Measurements from ENCODE around the gene TMEM263. TPM values are rescaled to one million over a fixed set of nuclear protein-coding genes. Genes with fewer than 3 reads are reported as not detected.

The TMEM263 gene
- polyA plus RNA-seq (2011; rRNA removed) (35.9 and 45.6 TPM in 2 replicates), polyA plus RNA-seq (2017; fragmentation: RNase III; extraction: RNeasy Plus Mini Kit Qiagen cat#74134 plus additional on column Dnase treatment) (31.9 to 33.7 TPM (median 33.4 TPM) in 3 replicates), polyA minus RNA-seq (2011; rRNA and poly(A)+ RNA removed) (25.8 and 31.7 TPM in 2 replicates)
- polyA plus RNA-seq (2012; cell fraction: cytosol; rRNA removed): 7.7 and 10.6 TPM in 2 replicates
- polyA plus RNA-seq (2012; cell fraction: nucleus; rRNA removed): 5.6 and 5.9 TPM in 2 replicates

GRCh38 chr12:106955377-106956047 is at the start of gene TMEM263:
TSS of gene TMEM263 (plus strand) at chr12:106955907. CDS start at chr12:106967117, 11,210 bp downstream.
- ATAC-seq: peak; percentile 84 to 87
- no peak for FAIRE-seq
- Histone ChIP-seq H3K27ac (peak within 1 kb of the TSS; percentile 97 to 98), H3K4me3 (peak within 1 kb of the TSS; percentile 91), H3K9me3 (no peaks in the 10 kb centered on the region), H3K4me2 (peak within 1 kb of the TSS; percentile 90), H3K4me1 (peaks cover 29% of the 10 kb centered on the region; the same call in 2 of the 3 replicates)
- DNase-seq (ENCODE audit: low read depth in 1 of 2, low spot score in 1 of 2): peak; percentile 89 to 98
- POLR2A ChIA-PET: interaction anchor here (0.6 to 2.6 kb wide), 13 partner anchors 9 to 803 kb away, joined by 3 to 24 read pairs (median 4); partner anchors contain the start of genes CRY1, MTERF2 and POLR3B
- 2% methylated on average over 34 of the region's 88 CpGs for WGBS (ENCODE audit: missing lambda C conversion rate)
- CTCF ChIA-PET: interaction anchor here (0.6 to 1.6 kb wide), 9 partner anchors 8 to 177 kb away, joined by 3 to 6 read pairs (median 4); no protein-coding TSS in a partner anchor
- TF ChIP-seq ATOH8 (CRISPR knock-in tag; IDR thresholded peaks at IDR 0.05; ENCODE audit: low read depth) (0 out of 2 replicates have a peak, but pooled peaks have one; percentile 71), BCL3 (IDR thresholded peaks at IDR 0.05) (peak; percentile 86; the same call in 1 of the 3 replicates), SMC3 (IDR thresholded peaks at IDR 0.05) (no peak), RNF2 (IDR thresholded peaks at IDR 0.05; ENCODE audit: borderline replicate concordance, low read depth) (0 out of 2 replicates have a peak, but pooled peaks have one; percentile 37), ZFP36 (IDR thresholded peaks at IDR 0.05; ENCODE audit: borderline replicate concordance, partially characterized antibody) (no peak), NFE2L2 (conservative IDR thresholded peaks at IDR 0.05; ENCODE audit: low read length) (no peak), HOXB5 (CRISPR knock-in tag; IDR thresholded peaks at IDR 0.05) (peak; percentile 71; the same call in 1 of the 2 replicates), JUN (IDR thresholded peaks at IDR 0.05) (peak; percentile 60 to 92; a peak in 3 of 5 replicates), HDAC2 (IDR thresholded peaks at IDR 0.05) (no peak), BHLHE40 (IDR thresholded peaks at IDR 0.05; ENCODE audit: low read depth, low read length) (no peak), RCOR1 (IDR thresholded peaks at IDR 0.05; ENCODE audit: low read depth, low read length) (no peak), EHMT2 (IDR thresholded peaks at IDR 0.05; ENCODE audit: low read depth) (no peak), USF2 (IDR thresholded peaks at IDR 0.05) (no peak), CBX8 (IDR thresholded peaks at IDR 0.05) (no peak), MAX (IDR thresholded peaks at IDR 0.05) (peak; percentile 96), REST (IDR thresholded peaks at IDR 0.05) (no peak; the same call in 1 of the 2 replicates), CEBPB (IDR thresholded peaks at IDR 0.05) (no peak), TP53 (CRISPR knock-in tag; IDR thresholded peaks at IDR 0.05) (0 out of 2 replicates have a peak, but pooled peaks have one; percentile 72), POLR2A (IDR thresholded peaks at IDR 0.05; ENCODE audit: low read length) (peak; percentile 95), PHF8 (IDR thresholded peaks at IDR 0.05; ENCODE audit: borderline replicate concordance, low read depth) (peak; percentile 96), E2F6 (IDR thresholded peaks at IDR 0.05; ENCODE audit: borderline replicate concordance, low read depth) (peak; percentile 97; the same call in 1 of the 2 replicates), CBX2 (IDR thresholded peaks at IDR 0.05; ENCODE audit: borderline replicate concordance, low read depth) (no peak), HOXA7 (CRISPR knock-in tag; IDR thresholded peaks at IDR 0.05) (no peak), POLR2AphosphoS2 (conservative IDR thresholded peaks at IDR 0.05; ENCODE audit: low read length) (no peak), HMGXB4 (CRISPR knock-in tag; IDR thresholded peaks at IDR 0.05; ENCODE audit: borderline replicate concordance) (peak; percentile 66; the same call in 1 of the 2 replicates), ELK1 (IDR thresholded peaks at IDR 0.05; ENCODE audit: low read depth, low read length) (no peak), NR3C1 (IDR thresholded peaks at IDR 0.05) (no peak), MYC (IDR thresholded peaks at IDR 0.05; ENCODE audit: borderline replicate concordance, low read length) (no peak)
